GM19452 (cell line): ENCODE results near the gene ABHD17A.
A peak's percentile ranks its signal among the peaks of the same experiment; 100 is the strongest.

ENCODE experiments used
- ATAC-seq: cut with Tn5 transposase; IDR thresholded peaks from one replicate; pipeline ENCODE4 v1.9.1; 2021; ENCODE audit not compliant: unreplicated experiment

ABHD17A gene

GRCh38 chr19:1854039-1854541, 31.2 kb downstream of the ABHD17A start:
- ATAC-seq = no peak

- ATAC-seq = no peak
These were observed 31.8 kb downstream of the ABHD17A start for GRCh38 chr19:1853295-1854038.

GRCh38 chr19:1852581-1853128, 32.6 kb downstream of the ABHD17A start:
- ATAC-seq = no peak

DNA sequence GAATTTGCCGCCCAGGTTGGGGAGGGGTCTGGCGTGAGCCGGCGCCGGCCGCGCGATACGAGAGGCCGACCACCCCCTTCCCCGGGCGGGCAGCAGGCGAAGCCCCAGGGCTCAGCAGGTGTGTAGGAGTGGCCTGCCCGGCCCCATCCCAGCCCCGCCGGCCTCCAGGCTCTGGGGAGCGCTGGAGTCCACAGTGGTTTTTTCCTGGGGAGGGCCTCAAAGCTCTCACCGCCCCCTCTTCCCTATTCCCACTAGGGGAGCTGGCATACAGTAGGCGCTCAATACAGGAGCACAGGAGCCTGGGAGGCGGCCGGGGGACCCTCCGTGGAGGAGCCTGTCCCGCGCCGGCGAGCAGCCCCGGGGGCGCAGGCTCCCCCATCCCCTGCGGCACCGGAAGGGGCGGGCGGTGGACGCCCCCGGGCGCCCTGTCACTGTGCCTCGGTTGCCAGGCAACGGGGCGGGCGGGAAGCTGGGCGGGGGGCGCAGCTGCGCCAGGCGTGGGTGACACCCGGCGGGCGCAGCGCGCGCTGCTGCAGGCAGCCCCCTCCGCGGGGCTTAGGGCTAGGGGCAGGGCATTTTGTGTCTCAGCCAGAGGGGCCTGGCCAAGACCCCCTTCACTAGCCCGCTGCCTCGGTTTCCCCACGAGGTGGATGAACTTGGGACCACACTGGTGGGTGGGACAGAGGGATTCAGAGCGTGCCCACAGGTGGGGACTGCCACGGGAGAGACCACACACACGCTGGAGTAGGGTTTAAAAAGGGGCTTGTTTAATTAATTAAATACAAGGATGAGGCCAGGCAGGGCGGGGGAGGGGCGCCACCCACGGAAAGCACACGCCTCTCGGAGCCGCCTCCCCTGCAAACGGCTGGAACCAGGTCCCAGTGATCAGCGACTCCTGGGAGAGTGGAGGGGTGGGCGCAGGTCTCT, 33.4 kb downstream of the ABHD17A start:
- no peak for ATAC-seq

DNA sequence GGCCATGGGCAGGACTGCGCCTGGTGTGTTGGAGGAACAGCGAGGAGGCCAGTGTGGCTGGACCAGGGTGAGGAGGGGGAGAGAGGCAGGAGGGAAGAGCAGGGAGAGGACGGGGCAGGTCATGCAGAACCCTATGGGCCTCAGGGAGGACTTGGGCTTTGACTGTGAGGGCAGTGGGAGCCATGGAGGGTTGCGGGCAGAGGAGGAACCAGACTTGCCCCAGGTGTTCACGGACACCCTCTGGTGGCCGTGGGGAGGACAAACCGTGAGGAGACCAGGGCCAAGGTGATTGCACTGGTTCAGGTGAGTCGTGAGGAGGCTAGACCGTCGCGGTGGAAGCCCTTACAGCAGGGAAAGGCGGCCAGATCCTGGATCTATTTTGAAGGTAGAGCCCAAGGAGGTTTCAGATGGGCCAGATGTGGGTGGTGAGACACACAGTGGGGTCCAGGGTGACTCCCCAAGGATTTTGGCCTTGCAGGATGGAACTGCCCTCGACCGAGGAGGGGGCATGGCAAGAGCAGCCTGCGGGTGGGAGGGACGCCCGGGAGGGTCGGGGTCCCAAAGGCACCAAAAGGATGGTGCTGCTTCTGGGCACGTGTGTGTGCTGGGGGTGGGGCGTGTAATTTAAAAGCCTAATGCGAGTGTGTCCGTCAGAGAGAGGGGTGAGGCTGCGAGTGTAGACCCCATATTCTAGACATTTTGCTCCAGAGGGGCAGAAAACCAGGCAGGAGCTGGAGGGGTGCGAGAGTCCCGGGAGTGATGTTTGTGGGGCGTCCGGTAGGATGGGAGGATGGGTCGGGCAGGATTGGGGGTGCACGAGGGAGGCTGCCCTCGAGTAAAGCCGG, 34.3 kb downstream of the ABHD17A start:
- ATAC-seq = no peak

- ATAC-seq = no peak
These were observed 35.4 kb downstream of the ABHD17A start for GRCh38 chr19:1849886-1850398.

DNA sequence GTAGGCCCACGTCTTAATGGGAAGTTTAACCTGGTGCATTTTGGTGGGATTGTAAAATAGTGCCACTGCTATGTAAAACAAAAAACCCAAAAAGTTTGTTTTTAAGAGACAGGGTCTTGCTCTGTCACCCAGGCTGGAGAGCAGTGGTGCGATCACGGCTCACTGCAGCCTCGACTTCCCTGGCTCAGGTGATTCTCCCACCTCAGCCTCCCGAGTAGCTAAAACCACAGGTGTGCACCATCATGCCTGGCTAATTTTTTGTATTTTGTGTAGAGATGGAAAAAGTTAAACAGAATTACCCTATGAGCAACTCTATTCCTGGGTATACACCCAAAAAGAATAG, 36.2 kb downstream of the ABHD17A start:
- ATAC-seq = no peak

DNA sequence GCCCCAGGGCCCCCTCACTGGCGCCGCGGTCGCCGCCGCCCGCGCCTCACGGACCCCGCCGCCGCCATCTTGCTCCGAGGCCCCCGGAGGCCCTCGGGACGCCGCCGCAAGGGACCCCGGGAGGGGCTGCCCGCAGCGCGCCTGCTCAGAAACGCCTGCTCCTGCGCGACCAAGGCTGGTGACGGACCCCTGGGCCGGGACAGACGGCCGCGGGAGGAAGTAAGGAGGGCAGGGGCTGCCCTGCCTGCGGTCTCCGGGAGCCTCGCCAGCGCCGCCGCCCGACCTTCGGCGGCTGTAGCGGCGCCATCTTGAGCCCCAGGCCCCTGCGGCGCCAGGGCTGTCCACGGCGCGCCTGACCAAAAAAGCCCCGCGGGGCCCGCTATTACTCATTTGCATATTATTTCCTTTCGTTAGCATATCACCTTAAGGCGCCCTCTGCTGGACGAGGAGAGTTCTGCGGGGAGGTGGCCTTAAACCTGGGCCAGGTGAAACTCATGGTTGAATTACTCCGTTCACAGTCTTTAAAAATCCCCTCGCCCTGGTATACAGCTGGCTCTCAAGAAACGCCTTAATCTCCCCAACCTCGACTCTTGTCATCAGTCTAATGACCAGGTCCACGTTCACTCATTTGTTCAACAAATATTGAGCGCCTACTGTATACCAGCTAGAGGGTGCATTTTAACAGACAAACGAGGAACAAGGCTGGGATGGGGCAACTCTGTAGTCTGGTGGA, 36.7 kb downstream of the ABHD17A start, which contains the start of gene REXO1:
Gene REXO1, minus strand, starts transcription at position 85 of the 733 bp plus-strand sequence. CDS start 125 bp downstream, outside the sequence.
- peak; percentile 60 for ATAC-seq

GRCh38 chr19:1847684-1848398, 37.5 kb downstream of the ABHD17A start:
- ATAC-seq = peak; percentile 36

- no peak for ATAC-seq
These were observed 38.0 kb downstream of the ABHD17A start for GRCh38 chr19:1847348-1847683.

- ATAC-seq = no peak
These were observed 38.6 kb downstream of the ABHD17A start for GRCh38 chr19:1846517-1847204.

DNA sequence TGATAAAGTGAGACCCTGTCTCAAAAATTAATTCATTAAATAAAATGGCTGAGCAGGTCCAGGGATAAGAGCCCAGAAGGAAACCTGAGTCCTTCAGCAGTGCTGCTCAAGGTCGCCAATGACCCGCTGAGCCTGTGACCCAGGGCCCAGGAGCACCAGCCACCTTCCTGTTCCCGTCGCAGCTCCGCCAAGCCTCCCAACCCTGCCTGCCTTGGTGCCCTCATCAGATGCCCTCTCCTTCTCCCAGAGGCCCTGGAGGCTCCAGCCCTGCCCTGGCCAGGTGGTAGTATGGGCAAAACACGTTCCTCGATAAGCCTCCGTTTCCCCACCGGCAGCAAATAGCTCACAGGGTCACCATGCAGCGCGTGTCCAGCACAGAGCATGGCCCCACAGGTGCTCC, 39.7 kb downstream of the ABHD17A start:
- ATAC-seq = no peak

- ATAC-seq = no peak
These were observed 40.2 kb downstream of the ABHD17A start for GRCh38 chr19:1845125-1845515.

- ATAC-seq = no peak
These were observed 40.7 kb downstream of the ABHD17A start for GRCh38 chr19:1844513-1845124.

DNA sequence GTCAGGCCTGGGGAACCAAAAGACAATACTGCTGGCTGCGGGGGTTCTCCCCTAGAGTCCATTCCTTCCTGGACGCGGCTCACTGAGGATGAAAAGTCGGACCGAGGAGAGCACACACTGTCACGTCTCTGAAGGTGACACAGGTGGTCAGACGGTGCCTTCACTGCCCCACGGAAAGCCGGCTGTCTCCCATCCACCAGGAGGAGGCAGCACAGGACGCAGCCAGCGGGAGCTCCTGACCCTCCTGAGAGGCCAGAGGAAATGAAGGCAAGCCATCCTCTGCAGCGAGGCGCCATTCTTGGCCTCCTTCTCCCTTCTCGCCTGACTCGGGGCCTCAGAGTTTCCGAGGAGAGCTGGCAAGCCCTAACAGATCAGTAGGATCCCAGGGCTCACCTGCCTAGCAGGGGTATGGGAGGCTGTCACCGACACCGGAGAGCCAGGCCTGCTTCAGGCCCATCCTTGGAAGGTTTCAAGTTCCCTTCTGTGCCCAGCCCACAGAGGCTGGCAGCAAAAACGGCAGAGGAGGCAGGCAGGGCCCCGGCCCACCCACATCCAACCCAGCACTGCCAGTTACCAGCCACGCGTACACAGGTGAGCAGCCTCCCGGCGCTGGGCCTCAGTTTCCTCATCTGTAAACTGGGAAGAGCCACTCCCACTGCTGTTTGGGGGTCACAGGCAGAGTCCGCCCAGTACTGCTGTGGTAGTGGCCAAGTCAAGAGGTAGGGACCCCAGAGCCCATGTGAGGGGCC, 41.5 kb downstream of the ABHD17A start:
- ATAC-seq = no peak

GRCh38 chr19:1843116-1843515, 42.2 kb downstream of the ABHD17A start:
- no peak for ATAC-seq

DNA sequence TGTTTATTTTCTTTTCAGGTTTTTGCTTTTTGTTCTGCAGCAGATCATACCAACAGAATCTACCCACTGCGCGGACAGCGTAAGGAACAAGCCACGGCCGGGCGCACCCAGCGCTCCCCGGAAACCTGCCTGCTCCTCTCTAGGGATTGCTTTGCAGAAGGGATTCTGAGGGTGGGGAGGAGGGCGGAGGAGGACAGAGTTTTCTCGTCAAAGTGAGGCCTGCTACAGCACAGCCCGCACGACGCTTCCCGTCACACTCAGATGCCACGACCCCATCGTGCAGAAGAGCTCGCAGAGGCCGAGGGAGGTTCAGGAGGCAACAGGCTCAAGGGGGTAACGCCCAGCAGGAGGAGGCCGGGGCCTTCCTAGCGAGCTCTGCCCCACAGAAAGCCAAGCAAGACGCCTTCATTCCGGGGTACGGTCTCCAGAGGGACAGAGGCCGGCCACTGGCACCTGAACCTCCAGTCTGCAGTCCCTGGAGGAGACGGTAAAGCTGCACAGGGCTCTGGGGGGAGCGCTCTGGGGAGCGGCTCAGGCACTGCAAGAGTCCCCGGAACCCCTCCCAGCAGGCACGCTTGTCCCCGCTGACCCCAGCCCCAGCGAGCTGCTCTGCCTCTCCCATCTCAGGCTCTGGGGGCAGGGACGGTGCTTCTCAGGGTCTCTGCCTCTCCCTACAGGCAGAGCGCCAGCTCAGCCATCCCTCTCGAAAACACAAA, 43.9 kb downstream of the ABHD17A start:
- no peak for ATAC-seq
